PC-9 (cell line): ENCODE data around the gene LRCH4. TPM values are rescaled to one million over a fixed set of nuclear protein-coding genes. Genes with fewer than 3 reads are reported as not detected.
A peak's percentile ranks its signal among the peaks of the same experiment; 100 is the strongest.
"Not testable (repeated sequence)": the region's sequence is repeated elsewhere in the genome, so short reads cannot be mapped to it uniquely, and the experiment has no call there.

Experiments used
- BruUV-seq: library from RNA; stranded (reverse); fragments of 400-500 nt; replicated peaks from 2 replicates; lab custom pipeline; 2021; lab: Mats Ljungman, UMichigan
- CTCF ChIA-PET: fragments of 300-600 bp; sonication (Branson Sonifier 250); formaldehyde crosslinking; loops from one replicate; lab custom pipeline; 2022; ENCODE audit warnings: antibody characterized with exemption; lab: Charles Lee
- POLR2A ChIA-PET: fragments of 300-600 bp; sonication (Branson Sonifier 250); formaldehyde crosslinking; loops from one replicate; lab custom pipeline; 2022; ENCODE audit warnings: antibody characterized with exemption; ENCODE audit not compliant: unreplicated experiment; lab: Charles Lee
- DNase-seq, 2 experiments: peaks; one replicate each; pipeline versions ENCODE4 v3.0.0 to v3.0.0-alpha.2; 2015 to 2022; ENCODE audit warnings: mixed read lengths in 1 of 2
- H2AFZ ChIP-seq: fragments of 200-600 bp; sonication (generic); 2 replicates; pipeline ENCODE4 v1.8.1; 2017; ENCODE audit warnings: antibody characterized with exemption
- H3F3A ChIP-seq: fragments of 200-600 bp; sonication (generic); 2 replicates; pipeline ENCODE4 v1.8.1; 2017; ENCODE audit warnings: antibody characterized with exemption, mild to moderate bottlenecking, low read depth; ENCODE audit not compliant: insufficient read depth
- H3K27ac ChIP-seq: fragments of 200-600 bp; sonication (generic); 2 replicates; pipeline ENCODE4 v1.6.1; 2016; ENCODE audit warnings: mixed run types
- H3K27me3 ChIP-seq: fragments of 200-600 bp; sonication (generic); 2 replicates; pipeline ENCODE4 v1.6.1; 2016; ENCODE audit warnings: low read depth, mixed run types; ENCODE audit not compliant: insufficient read depth
- H3K36me3 ChIP-seq: fragments of 200-600 bp; sonication (generic); 2 replicates; pipeline ENCODE4 v1.6.1; 2016; ENCODE audit warnings: low read depth, mixed run types
- H3K4me1 ChIP-seq: fragments of 200-600 bp; sonication (generic); replicated peaks from 2 replicates; pipeline ENCODE4 v1.6.1; 2016; ENCODE audit warnings: mixed run types; ENCODE audit not compliant: insufficient read depth
- H3K4me2 ChIP-seq: fragments of 200-600 bp; sonication (generic); 2 replicates; pipeline ENCODE4 v1.6.1; 2017; ENCODE audit warnings: mixed run types
- H3K4me3 ChIP-seq: fragments of 200-600 bp; sonication (generic); 2 replicates; pipeline ENCODE4 v1.6.1; 2016; ENCODE audit warnings: mixed run types
- H3K79me2 ChIP-seq: fragments of 200-600 bp; sonication (generic); 2 replicates; pipeline ENCODE4 v1.6.1; 2017; ENCODE audit warnings: low read depth, mixed run types
- H3K9me2 ChIP-seq: fragments of 200-600 bp; sonication (generic); 2 replicates; pipeline ENCODE4 v1.8.1; 2017; ENCODE audit warnings: mild to moderate bottlenecking; ENCODE audit not compliant: insufficient read depth
- H3K9me3 ChIP-seq: fragments of 200-600 bp; sonication (generic); 2 replicates; pipeline ENCODE4 v1.8.1; 2016; ENCODE audit warnings: low read depth; ENCODE audit not compliant: insufficient read depth
- H4K20me1 ChIP-seq: fragments of 200-600 bp; sonication (generic); 2 replicates; pipeline ENCODE4 v1.8.1; 2017; ENCODE audit not compliant: insufficient read depth
- EZH2 ChIP-seq: fragments of 200-600 bp; sonication (generic); IDR thresholded peaks from 2 replicates; pipeline ENCODE4 v1.8.0; 2017; ENCODE audit warnings: antibody characterized with exemption, low read depth
- intact Hi-C: fragments of 100-400 bp; cut with micrococcal nuclease; formaldehyde crosslinking; loops from one replicate; pipeline ENCODE4 v1.10.0; 2022; ENCODE audit not compliant: unreplicated experiment
- total RNA-seq: library from RNA; stranded (reverse); gene quantifications from 2 replicates; pipeline ENCODE4 v1.2.3, GENCODE V29; 2021
- TF ChIP-seq, protein P1 (sequence below): fragments of 200-600 bp; sonication (generic); conservative IDR thresholded peaks from 2 replicates; pipeline ENCODE4 v1.6.1; 2017; ENCODE audit warnings: mixed run types, antibody characterized with exemption, mild to moderate bottlenecking, moderate library complexity

The LRCH4 gene
- total RNA-seq, 1 experiment from 2014 or later = 89.6 TPM

DNA sequence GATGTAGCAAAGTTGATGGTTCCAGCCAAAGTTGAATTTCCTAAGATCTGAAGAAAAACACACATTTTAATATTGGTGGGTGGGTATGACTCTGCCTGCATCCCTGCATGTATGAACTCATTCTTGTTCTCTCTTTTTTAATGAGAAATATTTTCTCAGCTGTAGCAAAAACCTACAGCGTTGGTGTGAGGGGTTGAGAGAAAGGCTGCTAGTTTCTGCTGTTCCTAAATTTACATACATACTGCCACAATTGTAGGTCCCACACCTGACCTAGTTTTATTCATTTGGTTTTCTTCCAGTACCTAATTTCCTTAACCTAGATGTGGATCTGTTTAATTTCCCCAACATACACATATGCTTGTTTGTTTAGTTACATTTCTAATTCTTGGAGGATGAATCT is 42.3 kb downstream of the LRCH4 start:
- ChIA-PET POLR2A (no interaction called here), CTCF (interaction anchor here (0.6 kb wide), 2 partner anchors 11 to 164 kb away, joined by 3 to 8 read pairs; no protein-coding TSS in a partner anchor)
- no peak for DNase-seq
- no peaks in the 10 kb centered on the region for H3K36me3 ChIP-seq
- no peaks in the 10 kb centered on the region for H4K20me1 ChIP-seq
- no peak overlapping the region for H2AFZ ChIP-seq
- peak overlapping the region; percentile 98 for H3K27ac ChIP-seq
- TF ChIP-seq EZH2 = no peak
- TF ChIP-seq, protein P1, sequence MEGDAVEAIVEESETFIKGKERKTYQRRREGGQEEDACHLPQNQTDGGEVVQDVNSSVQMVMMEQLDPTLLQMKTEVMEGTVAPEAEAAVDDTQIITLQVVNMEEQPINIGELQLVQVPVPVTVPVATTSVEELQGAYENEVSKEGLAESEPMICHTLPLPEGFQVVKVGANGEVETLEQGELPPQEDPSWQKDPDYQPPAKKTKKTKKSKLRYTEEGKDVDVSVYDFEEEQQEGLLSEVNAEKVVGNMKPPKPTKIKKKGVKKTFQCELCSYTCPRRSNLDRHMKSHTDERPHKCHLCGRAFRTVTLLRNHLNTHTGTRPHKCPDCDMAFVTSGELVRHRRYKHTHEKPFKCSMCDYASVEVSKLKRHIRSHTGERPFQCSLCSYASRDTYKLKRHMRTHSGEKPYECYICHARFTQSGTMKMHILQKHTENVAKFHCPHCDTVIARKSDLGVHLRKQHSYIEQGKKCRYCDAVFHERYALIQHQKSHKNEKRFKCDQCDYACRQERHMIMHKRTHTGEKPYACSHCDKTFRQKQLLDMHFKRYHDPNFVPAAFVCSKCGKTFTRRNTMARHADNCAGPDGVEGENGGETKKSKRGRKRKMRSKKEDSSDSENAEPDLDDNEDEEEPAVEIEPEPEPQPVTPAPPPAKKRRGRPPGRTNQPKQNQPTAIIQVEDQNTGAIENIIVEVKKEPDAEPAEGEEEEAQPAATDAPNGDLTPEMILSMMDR = no peak
- H3K4me2 ChIP-seq = peak overlapping the region; percentile 76
- H3K27me3 ChIP-seq = no peaks in the 10 kb centered on the region
- BruUV-seq = no TSS peak
- intact Hi-C loops = no loop called here
- no peak overlapping the region; the same call in 1 of the 2 replicates for H3K4me3 ChIP-seq
- H3F3A ChIP-seq = peaks cover 72% of the 10 kb centered on the region
- H3K9me2 ChIP-seq = no peaks in the 10 kb centered on the region
- no peaks in the 10 kb centered on the region for H3K9me3 ChIP-seq
- H3K4me1 ChIP-seq = peaks cover 86% of the 10 kb centered on the region
- H3K79me2 ChIP-seq = peaks cover 62% of the 10 kb centered on the region

DNA sequence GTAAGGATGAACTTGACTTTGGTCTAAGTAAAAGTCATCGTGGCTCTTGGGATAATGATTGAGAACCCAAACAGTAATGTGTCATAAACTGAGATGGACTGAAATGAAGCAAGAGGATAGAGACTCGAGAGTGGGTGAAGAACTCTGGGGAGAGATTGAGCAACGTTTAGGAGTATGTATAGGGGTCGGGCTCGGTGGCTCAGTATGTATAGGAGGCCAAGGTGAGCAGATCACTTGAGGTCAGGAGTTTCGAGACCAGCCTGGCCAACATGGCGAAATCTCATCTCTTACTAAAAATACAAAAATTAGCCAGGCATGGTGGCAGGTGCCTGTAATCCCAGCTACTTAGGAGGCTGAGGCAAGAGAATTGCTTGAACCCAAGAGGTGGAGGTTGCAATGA is 44.6 kb downstream of the LRCH4 start:
- H2AFZ ChIP-seq, DNase-seq, intact Hi-C loops, H4K20me1 ChIP-seq, H3K36me3 ChIP-seq, BruUV-seq, H3K9me2 ChIP-seq, POLR2A ChIA-PET, H3K4me3 ChIP-seq, H3K27me3 ChIP-seq, H3K4me2 ChIP-seq, H3K27ac ChIP-seq, H3K9me3 ChIP-seq: not testable (repeated sequence)
- CTCF ChIA-PET = interaction anchor here (0.8 to 1.1 kb wide), 2 partner anchors 19 to 23 kb away, joined by 5 to 25 read pairs; no protein-coding TSS in a partner anchor
- Histone ChIP-seq H3K79me2 (peaks cover 47% of the 10 kb centered on the region), H3K4me1 (peaks cover 69% of the 10 kb centered on the region), H3F3A (peaks cover 49% of the 10 kb centered on the region)

DNA sequence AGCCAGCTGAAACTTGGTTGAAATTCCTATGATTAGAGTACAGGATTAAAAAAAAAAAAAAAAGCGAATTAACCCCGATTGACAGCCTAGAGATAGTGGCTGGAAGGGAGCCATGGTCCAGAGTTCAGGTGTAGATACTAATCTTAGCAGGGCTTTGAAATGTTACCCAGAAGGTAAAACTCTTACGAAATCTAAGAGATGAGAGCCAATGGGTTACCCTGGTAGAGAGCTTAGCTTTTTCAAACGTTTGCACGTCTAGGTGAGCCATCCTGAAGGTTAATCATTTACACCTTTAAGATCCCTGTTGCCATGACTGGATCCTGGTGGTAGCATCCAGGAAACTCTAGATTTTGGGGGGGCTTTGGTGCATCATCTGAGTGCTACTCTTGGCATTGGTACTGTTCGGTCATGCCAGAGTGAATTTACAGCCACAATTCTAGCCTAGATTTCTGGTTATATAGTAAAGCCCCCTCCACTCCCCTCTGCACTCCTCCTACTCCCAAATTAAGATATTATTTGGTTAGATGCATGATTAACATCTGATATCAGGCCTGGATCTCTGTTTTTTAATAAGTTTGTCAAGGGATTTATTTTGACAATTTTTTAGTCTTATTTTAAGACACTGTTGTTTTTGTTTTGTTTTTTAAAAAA is 45.7 kb downstream of the LRCH4 start:
- Histone ChIP-seq H3K4me3 (peak overlapping the region; percentile 79), H3K27ac (no peak overlapping the region), H3K79me2 (peaks cover 47% of the 10 kb centered on the region), H4K20me1 (no peaks in the 10 kb centered on the region), H2AFZ (peak overlapping the region; percentile 69), H3K9me3 (no peaks in the 10 kb centered on the region), H3F3A (peaks cover 38% of the 10 kb centered on the region), H3K9me2 (no peaks in the 10 kb centered on the region), H3K27me3 (no peaks in the 10 kb centered on the region), H3K4me1 (peaks cover 58% of the 10 kb centered on the region), H3K36me3 (no peaks in the 10 kb centered on the region), H3K4me2 (peak overlapping the region; percentile 98)
- POLR2A ChIA-PET = no interaction called here
- CTCF ChIA-PET = interaction anchor here (0.6 to 1.1 kb wide), 2 partner anchors 20 to 49 kb away, joined by 3 to 25 read pairs; no protein-coding TSS in a partner anchor
- DNase-seq = peak in 1 of 2 experiments; percentile 51
- TF ChIP-seq EZH2 = no peak
- TF ChIP-seq, protein P1 = no peak
- BruUV-seq = no TSS peak
- intact Hi-C loops = no loop called here
